ENCODE data around the gene RAI1. TPM values are rescaled to one million over a fixed set of nuclear protein-coding genes. Genes with fewer than 3 reads are reported as not detected.

The RAI1 gene
- total and polyA plus RNA-seq, 9 donors: 1.5 to 57.7 (median 35.3) TPM

GRCh38 chr17:17798010-17798556, 116.8 kb downstream of the RAI1 start:
- Histone ChIP-seq H3K4me1 (ENCODE audit: insufficient read depth) (peaks cover 2% of the 10 kb centered on the region), H3K4me3 (no peak overlapping the region), H3K27ac (no peak overlapping the region), H3K36me3 (no peaks in the 10 kb centered on the region), H3K27me3 (no peaks in the 10 kb centered on the region), H3K9me3 (no peaks in the 10 kb centered on the region)
- TF ChIP-seq EP300 (IDR thresholded peaks at IDR 0.05) (no peak), POLR2A (IDR thresholded peaks at IDR 0.05) (no peak), CTCF (IDR thresholded peaks at IDR 0.05) (no peak)
- intact Hi-C loops (cut with DNase I): no loop called here
- 90 to 94% (median 91%) methylated on average over 25 of the region's 25 CpGs for WGBS, 3 donors
- no peak for DNase-seq

- 86 to 87% (median 87%) methylated on average over 14 to 16 of the region's 16 CpGs for WGBS, 3 donors
- Histone ChIP-seq H3K27me3 (no peaks in the 10 kb centered on the region), H3K9me3 (no peaks in the 10 kb centered on the region), H3K4me1 (ENCODE audit: insufficient read depth) (no peaks in the 10 kb centered on the region), H3K4me3 (no peak overlapping the region), H3K36me3 (no peaks in the 10 kb centered on the region), H3K27ac (no peak overlapping the region)
- no peak for DNase-seq
- intact Hi-C loops (cut with DNase I): no loop called here
- TF ChIP-seq EP300 (IDR thresholded peaks at IDR 0.05): no peak
Observed at GRCh38 chr17:17798573-17799255, 117.5 kb downstream of the RAI1 start.

GRCh38 chr17:17800504-17801021, 119.3 kb downstream of the RAI1 start:
- no peak for TF ChIP-seq EP300 (IDR thresholded peaks at IDR 0.05)
- no peak for TF ChIP-seq POLR2A (IDR thresholded peaks at IDR 0.05)
- TF ChIP-seq CTCF (IDR thresholded peaks at IDR 0.05): no peak
- no peak for DNase-seq
- H3K9me3 ChIP-seq: no peaks in the 10 kb centered on the region
- H3K27ac ChIP-seq: no peak overlapping the region
- no peak overlapping the region for H3K4me3 ChIP-seq
- no peaks in the 10 kb centered on the region for H3K27me3 ChIP-seq
- WGBS, 3 donors: 90 to 92% (median 91%) methylated on average over 12 of the region's 12 CpGs
- no peaks in the 10 kb centered on the region for H3K36me3 ChIP-seq
- no peaks in the 10 kb centered on the region for H3K4me1 ChIP-seq (ENCODE audit: insufficient read depth)
- intact Hi-C loops (cut with DNase I): loop anchor here in 2 of 4 donors (10.0 kb wide), 2 partner anchors 106 to 116 kb away; partner anchors contain the start of gene RAI1 (in 1 of the 2)

GRCh38 chr17:17801800-17802481, 120.7 kb downstream of the RAI1 start:
- Histone ChIP-seq H3K36me3 (no peaks in the 10 kb centered on the region), H3K4me1 (ENCODE audit: insufficient read depth) (no peaks in the 10 kb centered on the region), H3K27me3 (no peaks in the 10 kb centered on the region), H3K4me3 (no peak overlapping the region), H3K27ac (no peak overlapping the region), H3K9me3 (no peaks in the 10 kb centered on the region)
- no peak for DNase-seq
- intact Hi-C loops (cut with DNase I): loop anchor here in 2 of 4 donors (10.0 kb wide), 2 partner anchors 107 to 117 kb away; partner anchors contain the start of gene RAI1 (in 1 of the 2)
- no peak for TF ChIP-seq CTCF (IDR thresholded peaks at IDR 0.05)
- TF ChIP-seq POLR2A (IDR thresholded peaks at IDR 0.05): no peak
- TF ChIP-seq EP300 (IDR thresholded peaks at IDR 0.05): no peak
- WGBS, 3 donors: 91 to 92% (median 91%) methylated on average over 13 of the region's 13 CpGs

Data from ovary (tissue), 9 donors.